GM12892 (cell line): ENCODE data around the gene QKI.

ENCODE experiments used
- DNase-seq: peaks from one replicate; pipeline ENCODE4 v3.0.0; 2011; ENCODE audit not compliant: insufficient read length
- FAIRE-seq: peaks from 2 replicates; lab custom pipeline; 2011; peaks lifted over from hg19 to GRCh38; lab: Jason Lieb, UNC
- POLR2A ChIP-seq: IDR thresholded peaks from 2 replicates; pipeline ENCODE4 v1.6.1; 2011; ENCODE audit warnings: low read depth, low read length, control low read depth
- POLR2AphosphoS5 ChIP-seq: IDR thresholded peaks from 2 replicates; pipeline ENCODE4 v1.6.1; 2011; ENCODE audit warnings: low read depth, low read length, control low read depth
- TAF1 ChIP-seq: IDR thresholded peaks from 2 replicates; pipeline ENCODE4 v1.6.1; 2011; ENCODE audit warnings: low read depth, mild to moderate bottlenecking, control low read depth, low read length, borderline replicate concordance

Gene QKI

DNA sequence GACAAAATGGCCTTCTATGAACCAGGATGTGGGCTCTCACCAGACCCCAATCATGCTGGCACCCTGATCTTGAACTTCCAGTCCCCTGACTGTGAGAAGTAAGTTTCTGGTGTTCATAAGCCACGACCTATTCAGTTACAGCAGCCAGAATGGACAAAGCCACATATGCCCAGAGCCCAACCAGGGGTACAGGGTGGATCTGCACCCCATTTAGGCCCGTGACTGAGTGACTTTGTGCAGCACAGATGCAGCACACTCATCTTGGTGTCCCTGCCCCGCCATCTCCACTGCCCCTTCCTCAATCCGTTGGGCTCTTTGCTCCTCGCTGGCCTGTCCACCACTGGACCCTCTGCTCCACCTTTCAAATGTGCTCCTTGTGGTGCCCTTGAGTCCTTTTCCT lies 205.6 kb downstream of the QKI start:
- DNase-seq = no peak
- TF ChIP-seq POLR2A (no peak), POLR2AphosphoS5 (no peak), TAF1 (no peak)
- no peak for FAIRE-seq

DNA sequence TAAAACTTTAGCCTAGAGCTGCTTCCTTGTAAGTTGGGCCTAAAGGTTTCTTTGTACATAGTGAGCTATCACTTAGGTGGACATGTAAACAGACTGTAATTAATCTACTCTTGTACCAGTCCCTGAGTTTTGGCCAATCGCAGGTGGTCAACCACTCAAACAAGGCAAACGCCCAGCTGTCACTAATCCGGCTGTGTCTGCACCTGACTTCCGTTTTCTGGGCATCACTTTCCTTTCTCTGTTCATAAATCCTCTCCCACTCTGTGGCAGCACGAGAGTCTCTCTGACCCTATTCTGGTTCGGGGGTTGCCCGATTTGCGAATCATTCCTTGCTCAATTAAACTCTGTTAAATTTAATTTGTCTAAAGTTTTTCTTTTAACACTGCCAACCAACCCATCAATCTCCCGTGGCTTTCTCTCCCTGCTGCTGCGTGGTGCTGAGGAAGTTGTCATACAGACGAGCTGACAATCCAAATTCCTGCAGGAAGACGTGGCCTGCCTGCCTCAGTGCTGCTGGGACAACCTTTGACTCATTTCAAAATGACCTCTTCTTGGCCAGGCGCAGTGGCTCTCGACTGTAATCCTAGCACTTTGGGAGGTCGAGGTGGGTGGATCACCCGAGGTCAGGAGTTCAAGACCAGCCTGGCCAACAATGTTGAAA lies 206.3 kb downstream of the QKI start:
- no peak for DNase-seq
- TF ChIP-seq POLR2A (no peak), TAF1 (no peak), POLR2AphosphoS5 (no peak)
- FAIRE-seq = no peak

DNA sequence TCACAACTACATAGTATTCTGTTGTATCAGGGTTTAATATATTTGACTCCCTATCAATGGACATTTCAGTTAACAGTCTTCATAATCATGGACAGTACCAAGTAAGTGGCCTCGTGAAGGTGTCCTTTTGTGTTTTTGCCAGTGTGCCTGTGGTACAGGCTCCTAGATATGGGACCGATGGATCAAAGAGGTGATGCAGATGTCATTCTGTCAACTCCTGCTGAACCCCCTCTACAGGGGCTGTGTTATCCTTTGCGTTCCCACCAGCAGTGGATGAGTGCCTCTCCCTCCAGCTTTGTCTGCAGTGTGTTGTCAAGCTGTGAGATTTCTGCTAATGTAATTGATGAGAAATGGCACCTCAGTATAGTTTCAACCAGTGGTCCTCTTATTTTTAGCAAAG lies 210.7 kb downstream of the QKI start:
- DNase-seq (no peak), FAIRE-seq (no peak)
- no peak for TF ChIP-seq POLR2A

DNA sequence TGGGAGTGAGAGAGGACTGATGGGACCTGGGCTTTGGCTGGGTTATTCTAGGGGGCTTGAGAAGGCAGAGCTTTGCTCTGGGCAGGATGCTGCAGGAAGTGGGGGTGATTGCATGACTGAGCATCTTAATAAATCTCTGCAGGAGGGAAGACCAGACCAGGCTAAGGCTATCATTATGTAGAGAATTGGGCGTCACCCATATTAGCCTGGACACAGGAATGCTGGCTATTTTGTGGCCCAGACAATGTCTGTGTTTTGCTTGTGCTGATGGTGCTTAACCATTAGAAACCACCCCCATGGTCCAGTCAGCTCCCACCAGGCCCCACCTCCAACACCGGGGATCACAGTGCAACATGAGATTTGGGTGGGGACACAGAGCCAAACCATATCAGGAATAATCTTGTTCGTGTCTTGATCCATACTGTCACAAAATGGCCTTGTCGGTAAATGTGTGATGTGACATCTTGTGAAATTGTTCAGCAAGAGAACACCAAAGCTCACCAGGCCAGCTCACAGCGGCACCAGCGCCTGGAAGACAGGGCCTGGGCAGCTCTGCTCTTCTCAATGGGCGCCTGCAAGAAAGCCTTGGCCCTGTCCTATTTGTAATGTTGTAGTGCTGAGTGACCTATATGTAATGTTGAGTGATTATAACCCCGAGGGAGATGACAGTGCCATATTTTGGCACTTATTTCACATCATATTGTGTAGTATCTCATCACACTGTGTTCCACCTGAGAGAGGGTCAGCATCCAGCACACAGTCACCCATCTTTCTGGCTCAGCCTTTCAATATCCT lies 211.8 kb downstream of the QKI start:
- TF ChIP-seq POLR2A (no peak), TAF1 (no peak), POLR2AphosphoS5 (no peak)
- FAIRE-seq (no peak), DNase-seq (no peak)

DNA sequence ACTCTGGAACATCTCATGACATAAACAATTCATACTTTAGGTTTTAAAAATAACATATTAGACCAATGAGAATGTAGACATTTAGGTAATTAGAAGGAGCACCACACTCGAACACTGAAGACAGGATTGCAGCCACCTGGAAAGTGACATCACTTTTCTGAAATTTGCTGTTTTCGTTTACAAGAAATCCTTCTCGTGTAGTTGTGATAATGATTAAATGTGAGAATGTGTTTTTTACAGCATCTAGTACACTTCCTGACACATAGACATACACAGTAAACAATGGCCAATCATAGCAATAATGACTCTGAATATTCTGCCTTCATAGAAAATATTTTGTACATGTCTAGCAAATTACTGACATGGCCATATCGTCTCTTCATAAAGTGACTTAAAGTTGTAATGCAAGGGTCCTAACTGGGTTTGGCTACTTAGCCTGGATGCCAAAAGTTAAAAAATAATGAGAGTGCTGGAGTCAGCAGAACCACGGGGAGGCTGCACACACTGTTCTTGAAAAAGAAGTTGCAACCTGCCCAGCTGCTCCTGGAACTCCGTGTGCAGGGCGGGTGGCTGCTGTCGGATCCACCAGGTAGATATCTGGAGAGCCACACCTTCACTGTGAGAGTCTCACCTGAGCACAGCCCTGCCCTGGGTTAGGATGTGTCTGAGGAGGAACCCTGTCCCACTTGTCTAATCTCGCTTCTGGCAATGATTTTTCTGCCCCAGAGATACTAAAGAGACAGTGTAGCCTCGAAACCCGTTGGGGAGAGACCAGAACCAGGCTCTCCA lies 212.9 kb downstream of the QKI start:
- FAIRE-seq = no peak
- DNase-seq = no peak
- TF ChIP-seq POLR2A (no peak), TAF1 (no peak), POLR2AphosphoS5 (no peak)
